IPS-18c (cell line): Measurements from ENCODE around the gene LGR4.
"Not testable (repeated sequence)": the region's sequence is repeated elsewhere in the genome, so short reads cannot be mapped to it uniquely, and the experiment has no call there.

Experiments
- H3K4me3 ChIP-seq: 2 replicates; pipeline ENCODE4 v1.7.0; 2013; ENCODE audit warnings: low read depth, mild to moderate bottlenecking, low read length, moderate library complexity; ENCODE audit not compliant: insufficient read depth
- H3K9me3 ChIP-seq: one replicate; pipeline ENCODE4 v1.6.1; 2013; ENCODE audit warnings: mild to moderate bottlenecking, low read length, moderate library complexity; ENCODE audit not compliant: control insufficient read depth, insufficient read depth

LGR4 gene

DNA sequence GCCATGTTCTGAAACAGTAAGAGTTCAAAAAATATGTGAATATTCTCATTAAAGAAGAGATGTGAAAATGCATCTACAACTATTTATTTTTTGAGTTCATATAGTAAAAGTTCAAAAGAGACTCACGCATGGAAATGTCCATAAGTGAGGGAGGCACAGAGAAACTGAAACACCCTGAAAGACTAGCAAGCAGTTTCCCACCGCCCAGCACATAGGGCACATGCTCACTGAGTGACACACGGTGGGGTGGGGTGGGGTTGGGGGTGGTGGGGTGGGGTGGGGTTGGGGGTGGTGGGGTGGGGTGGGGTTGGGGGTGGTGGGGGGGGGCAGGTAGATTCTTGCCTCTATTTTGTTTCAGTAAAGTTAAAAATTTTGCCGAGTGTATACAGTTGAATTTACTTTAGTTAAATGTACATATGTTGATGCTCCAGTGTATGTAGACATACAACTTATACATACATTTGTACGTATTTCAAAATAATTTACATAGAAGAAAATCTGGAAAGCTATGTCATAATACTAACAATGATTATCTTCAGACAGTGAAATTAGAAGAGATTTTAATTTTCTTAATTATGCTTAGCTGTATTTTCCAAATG, 115.9 kb downstream of the LGR4 start:
- Histone ChIP-seq H3K9me3 (no peaks in the 10 kb centered on the region), H3K4me3 (no peak overlapping the region)

DNA sequence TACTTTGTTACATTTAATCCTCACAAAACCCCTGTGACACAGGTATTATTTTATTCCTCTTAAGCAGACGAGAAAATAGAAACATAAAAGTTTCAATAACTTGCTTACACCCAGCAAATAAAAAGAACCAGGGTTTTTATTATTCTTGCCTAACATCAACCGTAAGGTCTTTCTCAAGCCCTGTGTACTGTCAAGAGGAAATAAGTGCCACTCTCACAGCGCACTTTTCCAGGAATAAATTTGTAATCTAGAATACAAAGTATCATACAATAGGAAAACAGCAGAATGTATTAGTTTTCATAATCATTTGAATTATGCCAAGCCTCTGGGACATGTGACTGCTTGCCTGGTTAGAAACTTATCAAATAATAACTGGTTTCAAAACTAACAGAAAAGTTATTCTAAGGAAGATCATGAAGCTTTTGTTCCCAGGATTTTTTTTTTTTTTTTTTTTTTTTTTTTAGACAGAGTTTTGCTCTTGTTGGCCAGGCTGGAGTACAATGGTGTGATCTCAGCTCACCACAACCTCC, 117.0 kb downstream of the LGR4 start:
- Histone ChIP-seq H3K4me3 (no peak overlapping the region), H3K9me3 (no peaks in the 10 kb centered on the region)

DNA sequence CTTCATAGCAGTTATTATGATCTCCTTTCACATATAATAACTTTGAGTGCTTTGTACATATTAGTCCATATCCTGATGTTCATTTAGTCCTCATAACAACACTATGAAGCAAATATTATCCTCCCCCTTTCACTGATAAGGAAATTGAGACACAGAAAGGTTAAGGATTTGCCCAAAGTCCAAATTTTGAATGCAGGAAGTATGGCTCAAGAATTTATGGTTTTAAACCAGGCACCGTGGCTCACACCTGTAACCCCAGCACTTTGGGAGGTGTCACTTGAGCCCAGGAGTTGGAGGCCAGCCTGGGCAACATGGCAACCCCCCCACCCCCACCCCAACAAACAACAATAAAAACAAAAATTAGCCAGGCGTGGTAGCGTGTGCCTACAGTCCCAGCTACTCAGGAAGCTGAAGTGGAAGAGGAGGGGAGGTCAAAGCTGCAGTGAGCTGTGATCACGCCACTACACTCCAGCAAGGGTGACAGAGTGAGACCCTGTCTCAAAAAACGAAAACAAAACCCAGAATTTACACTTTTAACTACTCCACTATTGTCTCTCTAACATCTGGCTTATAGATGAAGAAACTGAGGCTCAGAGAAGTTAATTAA, 118.1 kb downstream of the LGR4 start:
- H3K4me3 ChIP-seq: no peak overlapping the region

DNA sequence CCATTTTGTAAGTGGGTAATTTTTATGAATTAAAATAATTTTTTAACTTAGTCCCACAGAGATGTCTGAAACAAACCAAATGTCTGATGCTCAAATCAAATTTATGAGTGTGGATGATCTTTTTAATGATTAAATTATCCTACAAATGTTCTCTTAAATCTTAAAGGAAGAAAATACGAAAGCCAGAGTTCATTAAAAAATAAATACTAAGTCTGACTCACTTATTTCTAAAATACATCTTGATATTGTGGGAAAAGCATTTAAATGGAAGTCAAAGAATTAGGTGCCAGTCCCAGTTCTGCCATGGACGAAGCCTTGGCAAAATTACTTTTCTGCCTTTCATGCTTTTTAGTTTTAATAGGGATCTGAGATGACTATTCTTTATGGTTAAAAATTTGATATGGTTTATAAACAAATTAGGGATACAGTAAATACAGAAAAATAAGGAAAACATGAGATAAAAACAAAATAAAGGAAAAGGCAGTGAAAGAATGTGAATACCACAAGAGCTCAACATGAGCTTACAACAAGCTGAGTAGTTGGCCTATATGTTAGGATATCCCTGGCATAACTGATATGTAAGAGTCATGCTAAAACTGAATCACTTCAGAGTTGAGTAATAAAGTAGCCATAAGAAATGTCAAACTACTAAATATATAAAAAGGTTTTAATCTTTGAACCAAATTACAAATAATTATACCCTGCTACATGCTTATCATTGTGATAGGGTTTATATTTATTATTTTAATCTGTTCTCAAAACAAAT, 118.8 kb downstream of the LGR4 start:
- Histone ChIP-seq H3K9me3 (no peaks in the 10 kb centered on the region), H3K4me3 (no peak overlapping the region)

More for the DNA sequence above, 118.1 kb downstream of the LGR4 start:
- no peaks in the 10 kb centered on the region for H3K9me3 ChIP-seq

DNA sequence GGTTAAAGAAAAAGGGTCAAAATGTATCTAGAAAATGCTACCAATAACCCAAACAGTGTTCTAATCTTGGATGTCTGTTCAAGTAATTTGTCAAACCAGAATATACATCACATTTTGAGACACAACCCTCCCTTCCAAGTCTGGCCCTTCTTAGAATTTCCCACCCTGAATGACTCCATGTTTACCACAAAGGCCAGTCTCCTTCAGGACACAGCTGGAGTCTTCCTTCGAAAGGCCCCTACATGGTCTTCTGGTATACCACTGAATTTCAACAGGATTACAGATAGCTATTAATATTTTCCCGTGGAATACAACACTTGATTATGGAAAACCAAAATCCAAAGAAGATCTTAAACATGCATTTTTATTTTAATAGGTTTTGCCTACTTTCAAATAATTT, 119.8 kb downstream of the LGR4 start:
- no peak overlapping the region for H3K4me3 ChIP-seq
- no peaks in the 10 kb centered on the region for H3K9me3 ChIP-seq

DNA sequence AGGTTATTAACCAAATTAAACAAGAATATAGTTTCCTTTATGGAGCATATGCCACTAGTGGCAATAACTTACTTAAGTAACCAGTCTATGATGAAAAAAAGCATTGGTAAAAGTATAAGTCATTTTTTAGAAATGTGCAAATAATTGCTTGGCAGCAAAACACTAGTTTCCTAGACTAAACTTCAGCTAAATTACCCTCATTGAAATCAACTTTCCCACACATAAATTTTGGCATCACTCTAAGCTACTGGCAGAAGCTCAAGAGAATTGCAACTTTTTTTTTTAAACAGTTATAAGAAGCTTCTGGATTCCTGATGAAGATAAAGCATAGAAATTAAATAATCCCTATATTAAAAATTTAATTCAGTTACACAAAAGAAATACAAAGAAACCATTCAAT, 122.1 kb downstream of the LGR4 start:
- H3K4me3 ChIP-seq: no peak overlapping the region
- no peaks in the 10 kb centered on the region for H3K9me3 ChIP-seq

DNA sequence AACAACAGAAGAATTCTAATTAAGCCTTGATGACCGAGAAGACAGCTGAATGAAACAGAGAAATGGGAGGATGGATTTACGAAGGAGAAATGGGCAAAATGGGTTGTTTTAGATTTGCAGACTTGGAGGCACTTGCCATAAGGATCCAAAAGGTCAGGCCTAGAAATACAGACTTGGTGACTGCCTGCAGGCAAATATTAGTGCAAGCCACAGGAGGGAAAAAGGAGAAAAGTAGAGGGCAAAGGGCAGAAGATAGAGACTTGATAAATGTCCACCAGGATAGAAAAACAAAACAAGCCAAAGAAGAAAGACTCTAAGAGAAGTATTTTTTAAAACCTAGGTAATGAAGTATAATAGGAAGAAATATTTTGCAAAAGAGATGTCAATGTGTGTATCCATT, 122.7 kb downstream of the LGR4 start:
- Histone ChIP-seq H3K9me3 (no peaks in the 10 kb centered on the region), H3K4me3 (no peak overlapping the region)

DNA sequence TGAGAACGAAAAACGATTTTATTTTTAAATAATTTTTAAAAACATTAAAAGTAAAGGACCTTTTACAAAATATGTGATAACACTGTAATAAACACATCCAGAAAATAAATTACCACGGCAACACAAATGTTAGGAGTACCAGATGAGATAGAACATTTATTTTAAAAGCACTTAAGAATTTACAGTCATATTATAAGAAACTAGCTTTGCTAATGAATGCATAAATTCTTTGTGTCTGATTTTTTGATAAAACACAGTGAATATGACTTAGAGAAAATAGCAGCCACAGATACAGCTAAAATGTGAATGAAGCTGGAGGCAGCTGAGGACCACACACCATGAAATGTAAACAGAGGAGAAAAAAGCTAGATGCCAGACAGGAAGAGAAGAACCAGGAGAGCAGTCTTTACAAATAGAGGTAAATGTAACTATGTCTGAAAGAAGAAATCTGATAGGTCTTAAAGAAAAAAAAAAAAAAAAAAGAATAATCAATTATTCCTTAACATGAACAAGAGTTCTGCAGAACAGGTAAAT, 124.2 kb downstream of the LGR4 start:
- no peak overlapping the region for H3K4me3 ChIP-seq
- no peaks in the 10 kb centered on the region for H3K9me3 ChIP-seq

DNA sequence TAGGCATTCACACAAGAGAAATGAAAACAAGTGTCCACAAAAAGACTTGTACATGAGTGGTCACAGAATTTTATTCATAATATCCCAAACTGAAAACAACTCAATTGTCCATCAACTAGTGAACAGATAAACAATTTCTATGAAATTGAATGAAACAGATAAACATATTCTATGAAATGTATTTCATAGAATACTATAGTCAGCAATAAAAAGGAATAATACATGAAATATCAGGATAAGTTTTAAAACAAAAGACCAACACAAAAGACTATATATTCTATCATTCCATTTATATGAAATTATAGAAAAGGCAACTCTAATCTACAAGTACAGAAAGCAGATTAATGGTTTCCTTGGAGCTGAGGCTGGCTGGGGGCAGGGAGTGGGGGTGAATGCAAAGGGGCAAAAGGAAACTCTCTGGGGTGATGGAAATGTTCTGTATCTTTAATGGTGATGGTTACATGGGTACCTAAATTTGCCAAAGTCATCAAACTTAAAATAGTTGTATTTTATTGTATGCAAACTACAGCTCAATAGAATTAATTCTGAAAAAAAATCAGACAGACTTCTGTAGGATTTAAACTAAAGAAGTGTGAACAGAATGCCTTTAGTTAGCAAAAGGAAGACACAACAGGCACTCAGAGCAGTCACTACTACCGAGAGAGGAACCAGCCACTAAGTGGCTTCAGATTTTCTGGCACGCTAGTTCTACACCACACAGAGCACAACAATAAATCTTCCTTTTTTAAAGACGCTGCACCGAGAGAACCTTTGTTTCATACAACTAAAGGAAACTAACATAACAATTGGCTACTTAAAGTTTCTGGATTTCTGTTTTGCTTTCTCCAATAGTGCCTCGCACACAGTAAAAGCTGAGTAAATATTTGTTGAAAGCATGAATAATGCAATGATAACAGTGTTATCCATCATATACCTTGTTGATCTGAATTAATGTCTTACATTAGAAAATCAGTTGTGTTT, 124.9 kb downstream of the LGR4 start:
- Histone ChIP-seq H3K9me3 (no peaks in the 10 kb centered on the region), H3K4me3 (no peak overlapping the region)

DNA sequence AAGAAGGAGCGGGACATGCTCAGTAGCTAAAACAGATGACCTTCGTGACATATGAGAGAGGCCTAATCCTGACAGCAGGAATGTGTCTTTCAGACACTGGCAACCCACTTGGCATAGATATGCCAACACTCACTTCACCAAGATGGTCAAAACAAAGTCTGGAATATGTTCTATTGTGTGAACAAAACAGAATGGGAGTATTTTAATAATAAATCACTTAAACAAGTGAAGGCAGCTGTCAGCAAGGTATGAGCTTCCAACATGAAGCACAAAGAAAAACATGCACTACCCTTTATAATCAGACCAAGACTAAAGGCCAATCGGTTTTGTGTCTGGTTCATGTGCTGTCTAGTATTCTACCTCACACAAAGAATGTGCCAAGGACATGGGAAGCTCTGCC, 132.6 kb downstream of the LGR4 start:
- H3K9me3 ChIP-seq: no peaks in the 10 kb centered on the region
- no peak overlapping the region for H3K4me3 ChIP-seq

DNA sequence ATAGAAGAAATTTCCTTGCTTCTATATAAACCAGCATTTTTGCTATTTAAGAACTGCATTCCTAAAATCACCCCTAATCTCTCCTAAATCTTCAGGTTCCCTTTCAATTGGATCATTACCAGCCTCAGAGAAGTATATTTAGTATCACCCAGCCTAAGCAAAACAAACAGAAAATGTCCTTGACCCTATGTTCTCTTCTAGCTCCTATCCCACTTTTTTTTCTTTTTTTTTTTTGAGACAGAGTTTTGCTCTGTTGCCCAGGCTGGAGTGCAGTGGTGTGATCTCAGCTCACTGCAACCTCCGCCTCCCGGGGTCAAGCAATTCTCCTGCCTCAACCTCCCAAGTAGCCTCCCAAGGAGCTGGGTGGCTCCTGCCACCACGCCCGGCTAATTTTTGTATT, 137.8 kb downstream of the LGR4 start:
- H3K9me3 ChIP-seq, H3K4me3 ChIP-seq: not testable (repeated sequence)

DNA sequence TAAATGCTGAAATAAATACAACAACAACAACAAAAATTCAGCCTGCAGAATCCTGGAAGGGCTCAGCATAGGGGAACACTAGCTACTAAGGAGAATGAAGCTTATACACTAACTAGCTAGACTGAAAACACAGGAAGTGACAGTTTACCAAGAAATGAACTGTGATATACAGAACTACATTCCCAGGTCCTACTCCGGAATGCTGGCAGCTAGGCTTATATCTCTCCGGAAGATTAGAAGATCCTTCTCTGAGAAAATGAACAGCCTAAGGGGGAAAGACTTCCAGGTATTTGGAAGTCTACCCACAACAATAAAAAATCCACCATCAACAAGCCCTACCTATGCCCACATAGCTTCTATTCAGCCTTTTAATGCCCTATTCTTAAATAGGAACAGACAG, 140.6 kb downstream of the LGR4 start:
- H3K4me3 ChIP-seq: no peak overlapping the region
- H3K9me3 ChIP-seq: no peaks in the 10 kb centered on the region

DNA sequence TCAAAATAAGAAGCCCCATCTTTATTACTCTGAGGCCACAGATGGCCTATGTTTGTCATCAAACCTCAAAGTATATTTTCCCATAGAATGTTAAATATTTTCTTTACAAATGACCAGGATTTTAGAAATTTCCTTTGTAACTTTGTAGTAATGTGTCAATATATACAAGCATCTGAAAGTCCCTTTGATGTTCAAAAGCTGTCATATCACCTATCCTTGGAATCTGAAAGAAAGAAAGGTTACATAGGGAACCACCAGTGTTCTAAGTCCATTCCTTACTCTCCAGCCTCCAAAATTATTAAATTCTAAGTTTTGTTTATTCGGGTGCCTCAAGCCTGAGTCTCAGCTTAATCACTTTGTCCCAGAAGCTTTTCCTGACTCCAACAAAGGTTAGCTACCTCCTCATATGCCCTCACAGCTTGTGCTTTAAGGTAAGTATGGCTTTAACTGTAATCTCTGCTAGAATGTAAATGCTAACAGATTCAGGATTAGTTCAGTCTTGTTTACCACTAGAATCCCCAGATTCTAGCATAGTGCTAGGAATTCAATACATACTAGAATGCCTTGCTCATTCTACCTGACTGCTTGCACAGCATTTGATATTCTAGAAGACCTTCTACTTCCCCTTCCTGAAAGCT, 141.8 kb downstream of the LGR4 start:
- Histone ChIP-seq H3K9me3 (no peaks in the 10 kb centered on the region), H3K4me3 (no peak overlapping the region)

DNA sequence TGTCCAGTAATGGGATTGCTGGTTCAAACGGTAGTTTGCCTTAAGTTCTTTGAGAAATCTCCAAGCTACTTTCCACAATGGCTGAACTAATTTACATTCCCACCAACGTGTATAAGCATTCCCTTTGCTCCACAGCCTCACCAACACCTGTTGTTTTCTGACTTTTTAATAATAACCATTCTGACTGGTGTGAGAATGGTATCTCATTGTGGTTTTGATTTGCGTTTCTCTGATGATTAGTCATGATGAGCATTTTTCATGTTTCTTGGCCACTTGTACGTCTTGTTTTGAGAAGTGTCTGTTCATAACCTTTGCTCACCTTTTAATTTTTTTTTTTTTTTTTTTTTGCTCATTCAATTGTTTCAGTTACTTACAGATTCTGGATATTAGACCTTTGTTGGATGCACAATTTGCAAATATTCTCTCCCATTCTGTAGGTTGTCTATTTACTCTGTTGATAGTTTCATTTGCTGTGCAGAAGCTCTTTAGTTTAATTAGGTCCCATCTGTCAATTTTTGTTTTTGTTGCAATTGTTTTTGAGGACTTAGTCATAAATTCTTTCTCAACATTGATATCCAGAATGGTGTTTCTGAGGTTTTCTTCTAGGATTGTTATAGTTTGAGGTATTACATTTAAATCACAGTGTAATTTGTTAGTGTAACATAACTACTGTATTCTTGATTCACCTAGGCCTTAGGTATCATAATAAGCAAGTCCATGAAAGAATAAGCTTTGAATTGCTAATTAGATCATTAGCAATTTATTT, 142.5 kb downstream of the LGR4 start:
- no peak overlapping the region for H3K4me3 ChIP-seq
- H3K9me3 ChIP-seq: no peaks in the 10 kb centered on the region

DNA sequence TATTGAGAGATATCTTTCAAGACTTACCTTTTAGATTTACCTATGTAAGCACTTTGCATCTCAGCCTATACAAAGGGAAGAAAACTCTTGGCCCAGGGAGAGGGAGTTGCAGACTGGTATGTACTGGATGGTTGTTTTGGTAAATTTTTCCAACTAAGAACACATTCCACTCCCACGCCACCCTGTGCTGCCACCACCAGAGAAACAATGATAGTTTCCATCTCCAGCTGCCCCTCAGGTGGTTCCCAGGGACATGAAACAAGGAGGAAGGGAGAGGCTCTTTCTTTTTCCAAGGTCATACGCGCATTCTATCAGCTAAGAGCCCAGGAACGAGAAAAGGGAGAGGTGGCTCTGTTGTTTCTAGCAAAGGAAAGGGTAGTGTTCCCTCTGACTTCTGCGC, 144.0 kb downstream of the LGR4 start:
- H3K4me3 ChIP-seq: no peak overlapping the region

DNA sequence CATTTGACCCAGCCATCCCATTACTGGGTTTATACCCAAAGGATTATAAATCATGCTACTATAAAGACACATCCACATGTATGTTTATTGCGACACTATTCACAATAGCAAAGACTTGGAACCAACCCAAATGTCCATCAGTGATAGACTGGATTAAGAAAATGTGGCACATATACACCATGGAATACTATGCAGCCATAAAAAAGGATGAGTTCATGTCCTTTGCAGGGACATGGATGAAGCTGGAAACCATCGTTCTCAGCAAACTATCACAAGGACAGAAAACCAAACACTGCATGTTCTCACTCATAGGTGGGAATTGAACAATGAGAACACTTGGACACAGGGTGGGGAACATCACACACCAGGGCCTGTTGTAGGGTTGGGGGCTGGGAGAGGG, 145.5 kb downstream of the LGR4 start:
- H3K9me3 ChIP-seq, H3K4me3 ChIP-seq: not testable (repeated sequence)

More for the DNA sequence above, 144.0 kb downstream of the LGR4 start:
- H3K9me3 ChIP-seq: no peaks in the 10 kb centered on the region
